GM12878 (cell line): ENCODE data around the gene SLC44A4. TPM values are rescaled to one million over a fixed set of nuclear protein-coding genes. Genes with fewer than 3 reads are reported as not detected.

Experiments
- BHLHE40 ChIP-seq, 2 experiments: fragments of 450-650 bp in 1 of 2; IDR thresholded peaks; 2 replicates each; pipeline ENCODE4 v1.6.1; 2011 to 2017; ENCODE audit warnings: low read depth in 2 of 2, borderline replicate concordance in 1 of 2, improper control_type of control experiment in 1 of 2, low read length in 1 of 2, mild to moderate bottlenecking in 1 of 2
- CBX5 ChIP-seq: sonication (generic); IDR thresholded peaks from 2 replicates; pipeline ENCODE4 v1.6.1; 2016; ENCODE audit warnings: low read depth, moderate library complexity, mild to moderate bottlenecking, inconsistent platforms
- CEBPB ChIP-seq, 2 experiments: fragments of 150-350 bp in 1 of 2; IDR thresholded peaks; 2 replicates each; pipeline ENCODE4 v1.6.1; 2012 to 2014; ENCODE audit warnings: low read depth in 2 of 2, low read length in 2 of 2, borderline replicate concordance in 1 of 2, inconsistent platforms in 1 of 2
- EED ChIP-seq: sonication (generic); IDR thresholded peaks from 2 replicates; pipeline ENCODE4 v1.6.1; 2016; ENCODE audit warnings: antibody characterized with exemption, low read depth
- HCFC1 ChIP-seq: fragments of 150-350 bp; IDR thresholded peaks from 2 replicates; pipeline ENCODE4 v1.6.1; 2014; ENCODE audit warnings: low read length
- IKZF2 ChIP-seq, 2 experiments: fragments of 450-650 bp; IDR thresholded peaks; 2 replicates each; pipeline ENCODE4 v1.6.1; 2017; ENCODE audit warnings: mild to moderate bottlenecking in 2 of 2, moderate library complexity in 2 of 2
- IRF4 ChIP-seq: IDR thresholded peaks from 2 replicates; pipeline ENCODE4 v1.6.1; 2011; ENCODE audit warnings: low read depth, low read length
- JUNB ChIP-seq: IDR thresholded peaks from 2 replicates; pipeline ENCODE4 v1.6.1; 2016; ENCODE audit warnings: antibody characterized with exemption, mild to moderate bottlenecking
- KDM1A ChIP-seq: fragments of 200-600 bp; sonication (generic); IDR thresholded peaks from 2 replicates; pipeline ENCODE4 v1.6.1; 2016; ENCODE audit warnings: borderline replicate concordance
- NFYB ChIP-seq: IDR thresholded peaks from 2 replicates; pipeline ENCODE4 v1.6.1; 2011; ENCODE audit warnings: low read depth, mild to moderate bottlenecking, low read length, improper control_type of control experiment, moderate library complexity; ENCODE audit not compliant: insufficient read depth
- NR2C1 ChIP-seq: fragments of 450-650 bp; IDR thresholded peaks from 2 replicates; pipeline ENCODE4 v1.6.1; 2017; ENCODE audit warnings: antibody characterized with exemption, mild to moderate bottlenecking, moderate library complexity
- POLR2AphosphoS5 ChIP-seq: IDR thresholded peaks from 2 replicates; pipeline ENCODE4 v1.6.1; 2011; ENCODE audit warnings: mild to moderate bottlenecking, low read length, inconsistent platforms
- RCOR1 ChIP-seq: conservative IDR thresholded peaks from 2 replicates; pipeline ENCODE4 v1.6.1; 2012; ENCODE audit warnings: low read depth, low read length, improper control_type of control experiment
- SIN3A ChIP-seq: IDR thresholded peaks from 2 replicates; pipeline ENCODE4 v1.6.1; 2012; ENCODE audit warnings: low read depth, low read length, improper control_type of control experiment
- SIX5 ChIP-seq: IDR thresholded peaks from 2 replicates; pipeline ENCODE4 v1.6.1; 2011; ENCODE audit warnings: mild to moderate bottlenecking, low read depth, low read length, moderate library complexity; ENCODE audit not compliant: severe bottlenecking
- SMARCA5 ChIP-seq: fragments of 450-650 bp; IDR thresholded peaks from 2 replicates; pipeline ENCODE4 v1.6.1; 2017; ENCODE audit warnings: mild to moderate bottlenecking
- SMC3 ChIP-seq: IDR thresholded peaks from 2 replicates; pipeline ENCODE4 v1.6.1; 2011; ENCODE audit warnings: low read length, improper control_type of control experiment, borderline replicate concordance
- SPI1 ChIP-seq: IDR thresholded peaks from 2 replicates; pipeline ENCODE4 v1.6.1; 2011; ENCODE audit warnings: low read depth, mild to moderate bottlenecking, low read length, moderate library complexity, borderline replicate concordance; ENCODE audit not compliant: insufficient read depth
- SREBF2 ChIP-seq: IDR thresholded peaks from 2 replicates; pipeline ENCODE4 v1.6.1; 2012; ENCODE audit warnings: mild to moderate bottlenecking, low read length
- TCF7 ChIP-seq: IDR thresholded peaks from 2 replicates; pipeline ENCODE4 v1.6.1; 2014; ENCODE audit warnings: antibody characterized with exemption, borderline replicate concordance
- YY1 ChIP-seq: IDR thresholded peaks from 2 replicates; pipeline ENCODE4 v1.6.1; 2011; ENCODE audit warnings: low read depth, mild to moderate bottlenecking, low read length
- ZNF384 ChIP-seq: IDR thresholded peaks from 2 replicates; pipeline ENCODE4 v1.6.1; 2012; ENCODE audit warnings: low read depth, mild to moderate bottlenecking, low read length, improper control_type of control experiment, borderline replicate concordance
- polyA plus RNA-seq, 11 experiments: library from polyadenylated mRNA; depleted of rRNA in 4 of 11; unstranded in 6 of 11; stranded (reverse) in 5 of 11; fragments of >200 nt; fragmentation: Nextera tagmentation in 4 of 11; fragmentation: Illumina TruSeq in 1 of 11; extraction: Ambion mirVana in 4 of 11; extraction: Trizol in 1 of 11; gene quantifications; 1 replicate in 1 of 11; 2 replicates in 10 of 11; pipeline versions ENCODE4 v1.2.1 to v1.2.3, GENCODE V29; 2011 to 2016; ENCODE audit warnings: inconsistent platforms in 2 of 11, missing spikeins in 2 of 11, low read depth in 1 of 11
- total RNA-seq, 4 experiments: library from RNA; depleted of rRNA in 3 of 4; stranded (reverse); fragments of >200 nt in 3 of 4; fragmentation: Illumina TruSeq in 1 of 4; extraction: Trizol in 1 of 4; gene quantifications; 2 replicates each; pipeline versions ENCODE4 v1.2.1 to v1.2.3, GENCODE V29; 2013 to 2021
- TF ChIP-seq, protein P1 (sequence below), 3 experiments: IDR thresholded peaks in 2 of 3; conservative IDR thresholded peaks in 1 of 3; 2 replicates each; pipeline ENCODE4 v1.5.1; 2011; ENCODE audit warnings: low read depth in 3 of 3, low read length in 3 of 3, mild to moderate bottlenecking in 3 of 3, control low read depth in 2 of 3, moderate library complexity in 2 of 3, inconsistent platforms in 1 of 3, mixed read lengths in 1 of 3; ENCODE audit not compliant: control insufficient read depth in 2 of 3, insufficient read depth in 1 of 3; ENCODE audit errors: extremely low read depth in 1 of 3
- TF ChIP-seq, protein P2 (sequence below): fragments of 450-650 bp; IDR thresholded peaks from 2 replicates; pipeline ENCODE4 v1.6.1; 2017; ENCODE audit warnings: mild to moderate bottlenecking, low read depth, inconsistent platforms; ENCODE audit not compliant: poor library complexity, severe bottlenecking
- TF ChIP-seq, protein P3 (sequence below): IDR thresholded peaks from 2 replicates; pipeline ENCODE4 v1.6.1; 2012; ENCODE audit warnings: low read depth, low read length, improper control_type of control experiment
- TF ChIP-seq, protein P4 (sequence below): IDR thresholded peaks from 2 replicates; pipeline ENCODE4 v1.6.1; 2012; ENCODE audit warnings: low read length, inconsistent platforms

SLC44A4 gene
- total and polyA plus RNA-seq, 10 of the 15 experiments (the other 5 are each of a cell fraction or from before 2014, with no cell fraction given), result 0.04 to 0.24 (median 0.15) TPM; not detected in 3

DNA sequence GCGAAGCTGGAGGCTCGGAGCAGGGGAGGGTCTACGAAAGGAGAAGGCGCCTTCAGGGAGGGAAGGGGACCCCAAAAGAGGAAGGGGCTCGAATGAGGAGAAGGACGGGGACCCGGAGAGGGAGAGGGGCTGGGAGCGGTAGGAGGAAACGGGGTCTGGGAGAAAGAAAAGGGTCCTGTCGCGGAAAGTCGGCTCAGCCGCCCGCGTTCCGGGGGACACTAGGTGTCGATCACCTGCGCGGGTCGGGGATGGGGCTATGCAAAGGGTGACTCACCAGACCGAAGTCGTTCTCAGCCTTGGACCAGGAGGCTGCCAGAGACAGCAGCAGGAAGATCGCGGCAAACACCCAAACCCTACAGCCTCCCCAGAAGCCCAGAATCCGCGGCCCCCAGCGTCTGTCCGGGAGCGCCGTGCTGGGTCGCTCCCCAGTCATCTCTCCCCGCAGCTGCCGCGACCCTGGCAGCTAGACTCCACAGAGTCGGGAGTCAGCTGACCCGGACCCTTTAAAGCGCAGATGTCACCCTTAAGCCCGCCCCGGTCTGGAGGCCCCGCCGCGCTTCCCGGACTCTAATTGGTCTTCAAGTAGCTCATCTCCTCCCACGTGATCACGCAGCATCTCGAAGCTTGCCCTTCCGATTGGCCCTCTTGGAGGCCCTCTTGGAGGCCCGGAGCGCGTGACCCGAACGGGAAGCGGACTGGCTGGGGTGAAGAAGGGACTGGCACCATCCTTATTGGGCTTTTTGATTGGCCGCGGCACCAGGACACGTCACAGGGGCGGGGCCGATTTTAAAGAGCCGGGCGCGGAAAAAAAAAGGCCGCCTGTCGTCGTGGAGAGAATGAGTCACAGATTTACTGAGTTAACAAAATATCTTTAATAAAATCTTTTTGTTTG is 16.2 kb downstream of the SLC44A4 start, which contains the start of gene NEU1 (continued):
- TF ChIP-seq, protein P1, sequence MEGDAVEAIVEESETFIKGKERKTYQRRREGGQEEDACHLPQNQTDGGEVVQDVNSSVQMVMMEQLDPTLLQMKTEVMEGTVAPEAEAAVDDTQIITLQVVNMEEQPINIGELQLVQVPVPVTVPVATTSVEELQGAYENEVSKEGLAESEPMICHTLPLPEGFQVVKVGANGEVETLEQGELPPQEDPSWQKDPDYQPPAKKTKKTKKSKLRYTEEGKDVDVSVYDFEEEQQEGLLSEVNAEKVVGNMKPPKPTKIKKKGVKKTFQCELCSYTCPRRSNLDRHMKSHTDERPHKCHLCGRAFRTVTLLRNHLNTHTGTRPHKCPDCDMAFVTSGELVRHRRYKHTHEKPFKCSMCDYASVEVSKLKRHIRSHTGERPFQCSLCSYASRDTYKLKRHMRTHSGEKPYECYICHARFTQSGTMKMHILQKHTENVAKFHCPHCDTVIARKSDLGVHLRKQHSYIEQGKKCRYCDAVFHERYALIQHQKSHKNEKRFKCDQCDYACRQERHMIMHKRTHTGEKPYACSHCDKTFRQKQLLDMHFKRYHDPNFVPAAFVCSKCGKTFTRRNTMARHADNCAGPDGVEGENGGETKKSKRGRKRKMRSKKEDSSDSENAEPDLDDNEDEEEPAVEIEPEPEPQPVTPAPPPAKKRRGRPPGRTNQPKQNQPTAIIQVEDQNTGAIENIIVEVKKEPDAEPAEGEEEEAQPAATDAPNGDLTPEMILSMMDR (IDR thresholded peaks at IDR 0.05 in 2 of 3, conservative IDR thresholded peaks at IDR 0.05 in 1 of 3; ENCODE audit: control insufficient read depth in 2 of 3, extremely low read depth in 1 of 3, insufficient read depth in 1 of 3, low read depth in 3 of 3, low read length in 3 of 3), result no peak
- TF ChIP-seq SPI1 (no peak), SIN3A (peak; percentile 95), BHLHE40 (IDR thresholded peaks at IDR 0.05; ENCODE audit: borderline replicate concordance in 1 of 2, low read depth in 2 of 2, low read length in 1 of 2) (peak; percentile 60 to 77; a peak in 3 of 4 replicates), IRF4 (no peak), ZNF384 (0 out of 2 replicates have a peak, but pooled peaks have one; percentile 44), SMC3 (no peak), CBX5 (no peak), KDM1A (no peak), SMARCA5 (no peak; the same call in 1 of the 2 replicates), NFYB (peak; percentile 84), POLR2AphosphoS5 (peak; percentile 99), IKZF2 (IDR thresholded peaks at IDR 0.05) (no peak), TCF7 (no peak), SIX5 (no peak), SREBF2 (no peak; the same call in 1 of the 2 replicates), EED (no peak), NR2C1 (peak; percentile 74), CEBPB (IDR thresholded peaks at IDR 0.05; ENCODE audit: borderline replicate concordance in 1 of 2, low read depth in 2 of 2, low read length in 2 of 2) (no peak), RCOR1 (no peak), YY1 (peak; percentile 38), HCFC1 (peak; percentile 40), JUNB (no peak; the same call in 1 of the 2 replicates)
- TF ChIP-seq, protein P2, sequence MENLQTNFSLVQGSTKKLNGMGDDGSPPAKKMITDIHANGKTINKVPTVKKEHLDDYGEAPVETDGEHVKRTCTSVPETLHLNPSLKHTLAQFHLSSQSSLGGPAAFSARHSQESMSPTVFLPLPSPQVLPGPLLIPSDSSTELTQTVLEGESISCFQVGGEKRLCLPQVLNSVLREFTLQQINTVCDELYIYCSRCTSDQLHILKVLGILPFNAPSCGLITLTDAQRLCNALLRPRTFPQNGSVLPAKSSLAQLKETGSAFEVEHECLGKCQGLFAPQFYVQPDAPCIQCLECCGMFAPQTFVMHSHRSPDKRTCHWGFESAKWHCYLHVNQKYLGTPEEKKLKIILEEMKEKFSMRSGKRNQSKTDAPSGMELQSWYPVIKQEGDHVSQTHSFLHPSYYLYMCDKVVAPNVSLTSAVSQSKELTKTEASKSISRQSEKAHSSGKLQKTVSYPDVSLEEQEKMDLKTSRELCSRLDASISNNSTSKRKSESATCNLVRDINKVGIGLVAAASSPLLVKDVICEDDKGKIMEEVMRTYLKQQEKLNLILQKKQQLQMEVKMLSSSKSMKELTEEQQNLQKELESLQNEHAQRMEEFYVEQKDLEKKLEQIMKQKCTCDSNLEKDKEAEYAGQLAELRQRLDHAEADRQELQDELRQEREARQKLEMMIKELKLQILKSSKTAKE, result no peak
- TF ChIP-seq, protein P3, sequence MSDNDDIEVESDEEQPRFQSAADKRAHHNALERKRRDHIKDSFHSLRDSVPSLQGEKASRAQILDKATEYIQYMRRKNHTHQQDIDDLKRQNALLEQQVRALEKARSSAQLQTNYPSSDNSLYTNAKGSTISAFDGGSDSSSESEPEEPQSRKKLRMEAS, result peak; percentile 88; the same call in 1 of the 2 replicates
- TF ChIP-seq, protein P4, sequence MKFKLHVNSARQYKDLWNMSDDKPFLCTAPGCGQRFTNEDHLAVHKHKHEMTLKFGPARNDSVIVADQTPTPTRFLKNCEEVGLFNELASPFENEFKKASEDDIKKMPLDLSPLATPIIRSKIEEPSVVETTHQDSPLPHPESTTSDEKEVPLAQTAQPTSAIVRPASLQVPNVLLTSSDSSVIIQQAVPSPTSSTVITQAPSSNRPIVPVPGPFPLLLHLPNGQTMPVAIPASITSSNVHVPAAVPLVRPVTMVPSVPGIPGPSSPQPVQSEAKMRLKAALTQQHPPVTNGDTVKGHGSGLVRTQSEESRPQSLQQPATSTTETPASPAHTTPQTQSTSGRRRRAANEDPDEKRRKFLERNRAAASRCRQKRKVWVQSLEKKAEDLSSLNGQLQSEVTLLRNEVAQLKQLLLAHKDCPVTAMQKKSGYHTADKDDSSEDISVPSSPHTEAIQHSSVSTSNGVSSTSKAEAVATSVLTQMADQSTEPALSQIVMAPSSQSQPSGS, result no peak
